HepG2 (cell line): ENCODE data around the gene ARHGAP19. TPM values are rescaled to one million over a fixed set of nuclear protein-coding genes. Genes with fewer than 3 reads are reported as not detected.
A peak's percentile ranks its signal among the peaks of the same experiment; 100 is the strongest.

Experiments
- AKAP8 ChIP-seq: sonication (generic); formaldehyde crosslinking; IDR thresholded peaks from 2 replicates; pipeline ENCODE4 v1.5.1; 2020; ENCODE audit warnings: mild to moderate bottlenecking, missing genetic modification reagents
- ETV6 ChIP-seq: sonication (generic); formaldehyde crosslinking; conservative IDR thresholded peaks from 2 replicates; pipeline ENCODE4 v1.4.0; 2020; ENCODE audit warnings: missing genetic modification reagents
- FOXJ3 ChIP-seq: sonication (generic); formaldehyde crosslinking; IDR thresholded peaks from 2 replicates; pipeline ENCODE4 v1.4.0; 2020; ENCODE audit warnings: missing genetic modification reagents, mild to moderate bottlenecking, borderline replicate concordance
- KDM2A ChIP-seq: sonication (generic); formaldehyde crosslinking; IDR thresholded peaks from 2 replicates; pipeline ENCODE4 v1.4.0; 2020; ENCODE audit warnings: low read depth, missing genetic modification reagents, borderline replicate concordance
- MAZ ChIP-seq, 2 experiments: sonication (generic) in 1 of 2; formaldehyde crosslinking in 1 of 2; IDR thresholded peaks; 2 replicates each; pipeline versions ENCODE4 v1.5.0 to v1.6.1; 2012 to 2020; ENCODE audit warnings: low read depth in 2 of 2, mild to moderate bottlenecking in 2 of 2, borderline replicate concordance in 1 of 2, improper control_type of control experiment in 1 of 2, low read length in 1 of 2, missing genetic modification reagents in 1 of 2, moderate library complexity in 1 of 2
- MEIS1 ChIP-seq: sonication (generic); formaldehyde crosslinking; IDR thresholded peaks from 2 replicates; pipeline ENCODE4 v1.9.0; 2021; ENCODE audit warnings: mild to moderate bottlenecking, missing genetic modification reagents, moderate library complexity, borderline replicate concordance
- MIXL1 ChIP-seq: IDR thresholded peaks from 2 replicates; pipeline ENCODE4 v1.6.1; 2016
- NFKBIZ ChIP-seq: IDR thresholded peaks from 2 replicates; pipeline ENCODE4 v1.6.1; 2018; ENCODE audit warnings: missing genetic modification reagents, missing compliant biosample characterization
- NPAS2 ChIP-seq: sonication (generic); formaldehyde crosslinking; IDR thresholded peaks from 2 replicates; pipeline ENCODE4 v1.8.0; 2022; ENCODE audit warnings: mild to moderate bottlenecking, missing genetic modification reagents, borderline replicate concordance
- RBFOX2 ChIP-seq: fragments of 200-400 bp; formaldehyde crosslinking; IDR thresholded peaks from 2 replicates; pipeline ENCODE4 v1.6.1; 2017; ENCODE audit warnings: low read depth, mild to moderate bottlenecking, low read length
- REPIN1 ChIP-seq: sonication (generic); formaldehyde crosslinking; IDR thresholded peaks from 2 replicates; pipeline ENCODE4 v1.8.0; 2022; ENCODE audit warnings: missing genetic modification reagents, low read depth, mild to moderate bottlenecking, borderline replicate concordance
- RFXAP ChIP-seq: sonication (generic); formaldehyde crosslinking; IDR thresholded peaks from 2 replicates; pipeline ENCODE4 v1.4.0; 2020; ENCODE audit warnings: missing genetic modification reagents, borderline replicate concordance
- SRSF4 ChIP-seq: fragments of 200-400 bp; formaldehyde crosslinking; IDR thresholded peaks from one replicate; pipeline ENCODE4 v1.6.1; 2018; ENCODE audit warnings: mild to moderate bottlenecking, low read depth, low read length, moderate library complexity; ENCODE audit not compliant: poor library complexity, severe bottlenecking
- TBX2 ChIP-seq: sonication (generic); formaldehyde crosslinking; IDR thresholded peaks from 2 replicates; pipeline ENCODE4 v1.5.0; 2020; ENCODE audit warnings: missing genetic modification reagents, mild to moderate bottlenecking, borderline replicate concordance
- ZBTB39 ChIP-seq: sonication (generic); formaldehyde crosslinking; IDR thresholded peaks from 2 replicates; pipeline ENCODE4 v1.5.0; 2020; ENCODE audit warnings: missing genetic modification reagents
- ZFP1 ChIP-seq: IDR thresholded peaks from 2 replicates; pipeline ENCODE4 v1.6.1; 2016
- ZNF331 ChIP-seq: sonication (generic); formaldehyde crosslinking; IDR thresholded peaks from 2 replicates; pipeline ENCODE4 v1.4.0; 2020; ENCODE audit warnings: missing genetic modification reagents
- ZNF34 ChIP-seq: sonication (generic); formaldehyde crosslinking; IDR thresholded peaks from 2 replicates; pipeline ENCODE4 v1.4.0; 2020; ENCODE audit warnings: mild to moderate bottlenecking, missing genetic modification reagents, borderline replicate concordance
- ZNF354B ChIP-seq: sonication (generic); formaldehyde crosslinking; IDR thresholded peaks from 2 replicates; pipeline ENCODE4 v1.8.0; 2022; ENCODE audit warnings: mild to moderate bottlenecking, missing genetic modification reagents
- ZNF605 ChIP-seq: sonication (generic); formaldehyde crosslinking; IDR thresholded peaks from 2 replicates; pipeline ENCODE4 v1.8.0; 2022; ENCODE audit warnings: mild to moderate bottlenecking, missing genetic modification reagents
- ZNF704 ChIP-seq: sonication (generic); formaldehyde crosslinking; IDR thresholded peaks from 2 replicates; pipeline ENCODE4 v1.8.1; 2023; ENCODE audit warnings: mild to moderate bottlenecking, inconsistent platforms, moderate library complexity, missing genetic modification reagents, borderline replicate concordance
- polyA plus RNA-seq, 8 experiments: library from polyadenylated mRNA; depleted of rRNA in 3 of 8; stranded (reverse) in 7 of 8; unstranded in 1 of 8; fragments of >200 nt; fragmentation: Illumina TruSeq in 4 of 8; extraction: Trizol in 4 of 8; gene quantifications; 2 replicates each; pipeline versions ENCODE4 v1.2.1 to v1.2.3, GENCODE V29; 2011 to 2016; ENCODE audit warnings: low read depth in 4 of 8, missing spikeins in 1 of 8, mixed read lengths in 1 of 8; ENCODE audit not compliant: insufficient read depth in 1 of 8
- total RNA-seq, 5 experiments: library from RNA; depleted of rRNA; stranded (reverse); fragments of >200 nt; fragmentation: Illumina TruSeq; extraction: Trizol; gene quantifications; 2 replicates each; pipeline ENCODE4 v1.2.3, GENCODE V29; 2016; ENCODE audit warnings: low read depth in 1 of 5
- TF ChIP-seq, protein P1 (sequence below): IDR thresholded peaks from 2 replicates; pipeline ENCODE4 v1.6.1; 2016; ENCODE audit warnings: mild to moderate bottlenecking, missing biosample characterization, missing genetic modification reagents
- TF ChIP-seq, protein P2 (sequence below): sonication (generic); formaldehyde crosslinking; IDR thresholded peaks from 2 replicates; pipeline ENCODE4 v1.8.0; 2022; ENCODE audit warnings: mild to moderate bottlenecking, missing genetic modification reagents

The ARHGAP19 gene
- total and polyA plus RNA-seq, 2 of the 13 experiments (the other 11 are each of a cell fraction or from before 2014, with no cell fraction given) = 7.6 to 10.0 TPM

DNA sequence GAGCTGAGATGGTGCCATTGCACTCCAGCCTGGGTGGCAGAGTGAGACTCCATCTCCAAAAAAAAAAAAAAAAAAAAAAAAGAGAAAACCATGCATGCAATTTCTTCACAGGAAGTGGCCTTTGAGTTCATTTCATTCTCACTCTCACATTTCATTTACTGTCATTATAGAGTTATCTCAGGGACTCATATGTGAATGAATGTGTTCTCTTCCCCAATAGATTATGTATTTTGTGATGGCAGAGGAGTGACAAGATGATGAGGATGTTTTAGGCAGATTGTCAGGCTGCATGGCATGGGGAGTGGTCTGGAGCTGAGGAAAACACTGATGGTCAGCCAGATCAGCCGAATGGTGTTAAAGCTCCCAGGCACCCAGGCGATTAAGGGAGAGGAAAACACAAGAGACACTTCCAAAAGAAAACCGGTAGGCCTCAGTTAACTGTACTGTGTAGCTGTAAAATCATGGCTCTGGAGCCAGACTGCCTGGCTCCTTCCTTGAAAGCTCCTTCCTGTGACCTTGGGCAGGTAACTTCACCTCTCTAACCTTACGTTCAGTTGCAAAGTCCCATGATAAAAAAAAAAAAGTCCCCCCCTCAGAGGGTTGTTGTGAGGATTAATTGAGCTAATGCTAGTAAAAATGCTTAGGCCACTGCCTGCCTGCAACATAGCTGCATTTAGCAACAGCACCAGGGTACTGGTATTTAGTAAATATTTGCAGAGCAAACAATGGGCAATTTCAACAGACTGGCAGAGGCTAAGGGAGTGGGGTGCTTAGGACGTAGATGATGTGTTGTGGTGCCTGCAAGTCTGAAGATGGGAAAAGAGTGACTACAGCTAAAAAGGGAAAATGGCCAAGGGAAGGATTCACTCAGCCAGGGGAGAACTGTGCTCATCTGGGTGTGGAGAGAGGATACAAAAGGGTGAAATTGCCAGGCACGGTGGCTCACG, 35.2 kb upstream of the ARHGAP19 start (continued):
- peak; percentile 89 for TF ChIP-seq ZBTB39 (CRISPR knock-in tag)
- peak; percentile 90; the same call in 1 of the 2 replicates for TF ChIP-seq MIXL1 (CRISPR knock-in tag)
- TF ChIP-seq RFXAP (CRISPR knock-in tag) = peak; percentile 70; the same call in 1 of the 2 replicates
- 0 out of 2 replicates have a peak, but pooled peaks have one; percentile 29 for TF ChIP-seq MEIS1
- TF ChIP-seq TBX2 (CRISPR knock-in tag) = peak; percentile 73
- peak; percentile 64; the same call in 1 of the 2 replicates for TF ChIP-seq REPIN1 (CRISPR knock-in tag)
- TF ChIP-seq NPAS2 (CRISPR knock-in tag) = no peak
- TF ChIP-seq NFKBIZ = peak; percentile 78; the same call in 1 of the 2 replicates
- TF ChIP-seq FOXJ3 (CRISPR knock-in tag) = peak; percentile 96; the same call in 1 of the 2 replicates
- peak; percentile 56; the same call in 1 of the 2 replicates for TF ChIP-seq AKAP8 (CRISPR knock-in tag)
- no peak for TF ChIP-seq SRSF4
- TF ChIP-seq ZNF331 (CRISPR knock-in tag) = peak; percentile 79; the same call in 1 of the 2 replicates
- peak; percentile 70; the same call in 1 of the 2 replicates for TF ChIP-seq ZFP1
- 0 out of 2 replicates have a peak, but pooled peaks have one; percentile 18 for TF ChIP-seq KDM2A (CRISPR knock-in tag)
- no peak for TF ChIP-seq ZNF354B (CRISPR knock-in tag)
- TF ChIP-seq ZNF605 = 0 out of 2 replicates have a peak, but pooled peaks have one; percentile 50
- TF ChIP-seq ETV6 (CRISPR knock-in tag) = no peak
- peak; percentile 57; the same call in 1 of the 2 replicates for TF ChIP-seq MAZ (IDR thresholded peaks at IDR 0.05; ENCODE audit: borderline replicate concordance, low read depth, low read length)
- TF ChIP-seq MAZ (CRISPR knock-in tag; IDR thresholded peaks at IDR 0.05; ENCODE audit: low read depth) = no peak
- TF ChIP-seq, protein P1, sequence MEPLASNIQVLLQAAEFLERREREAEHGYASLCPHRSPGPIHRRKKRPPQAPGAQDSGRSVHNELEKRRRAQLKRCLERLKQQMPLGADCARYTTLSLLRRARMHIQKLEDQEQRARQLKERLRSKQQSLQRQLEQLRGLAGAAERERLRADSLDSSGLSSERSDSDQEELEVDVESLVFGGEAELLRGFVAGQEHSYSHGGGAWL = no peak
- TF ChIP-seq ZNF704 (CRISPR knock-in tag) = no peak
- 0 out of 2 replicates have a peak, but pooled peaks have one; percentile 59 for TF ChIP-seq ZNF34 (CRISPR knock-in tag)
- no peak for TF ChIP-seq RBFOX2
- TF ChIP-seq, protein P2, sequence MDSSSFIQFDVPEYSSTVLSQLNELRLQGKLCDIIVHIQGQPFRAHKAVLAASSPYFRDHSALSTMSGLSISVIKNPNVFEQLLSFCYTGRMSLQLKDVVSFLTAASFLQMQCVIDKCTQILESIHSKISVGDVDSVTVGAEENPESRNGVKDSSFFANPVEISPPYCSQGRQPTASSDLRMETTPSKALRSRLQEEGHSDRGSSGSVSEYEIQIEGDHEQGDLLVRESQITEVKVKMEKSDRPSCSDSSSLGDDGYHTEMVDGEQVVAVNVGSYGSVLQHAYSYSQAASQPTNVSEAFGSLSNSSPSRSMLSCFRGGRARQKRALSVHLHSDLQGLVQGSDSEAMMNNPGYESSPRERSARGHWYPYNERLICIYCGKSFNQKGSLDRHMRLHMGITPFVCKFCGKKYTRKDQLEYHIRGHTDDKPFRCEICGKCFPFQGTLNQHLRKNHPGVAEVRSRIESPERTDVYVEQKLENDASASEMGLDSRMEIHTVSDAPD (CRISPR knock-in tag) = peak; percentile 60; the same call in 1 of the 2 replicates
